ENCODE results near the gene NTN3. TPM values are rescaled to one million over a fixed set of nuclear protein-coding genes. Genes with fewer than 3 reads are reported as not detected.

Gene NTN3
- total RNA-seq, 2 experiments from 2014 or later: 0.10 TPM; not detected in 1

GRCh38 chr16:2500918-2501750, 30.0 kb downstream of the NTN3 start:
- H3K27me3 Mint-ChIP-seq (ENCODE audit: low read depth): no peaks in the 10 kb centered on the region
- DNase-seq (peak; percentile 85), ATAC-seq (peak; percentile 94)
- ChIA-PET POLR2A (interaction anchor here (1.4 kb wide), 2 partner anchors 12 to 41 kb away, joined by 3 to 5 read pairs; partner anchors contain the start of genes ATP6V0C and TEDC2), CTCF (interaction anchor here (0.9 to 3.4 kb wide), 20 partner anchors 9 to 306 kb away, joined by 3 to 27 read pairs (median 5); partner anchors contain the start of genes AMDHD2, ATP6V0C, ECI1 and TBC1D24)
- H3K4me3 Mint-ChIP-seq: no peak overlapping the region
- H3K36me3 Mint-ChIP-seq (ENCODE audit: low read depth): peaks cover 7% of the 10 kb centered on the region
- H3K9me3 Mint-ChIP-seq (ENCODE audit: insufficient read depth): no peaks in the 10 kb centered on the region
- no peaks in the 10 kb centered on the region for H3K4me1 Mint-ChIP-seq (ENCODE audit: low read depth)
- H3K27ac Mint-ChIP-seq: no peak overlapping the region

DNA sequence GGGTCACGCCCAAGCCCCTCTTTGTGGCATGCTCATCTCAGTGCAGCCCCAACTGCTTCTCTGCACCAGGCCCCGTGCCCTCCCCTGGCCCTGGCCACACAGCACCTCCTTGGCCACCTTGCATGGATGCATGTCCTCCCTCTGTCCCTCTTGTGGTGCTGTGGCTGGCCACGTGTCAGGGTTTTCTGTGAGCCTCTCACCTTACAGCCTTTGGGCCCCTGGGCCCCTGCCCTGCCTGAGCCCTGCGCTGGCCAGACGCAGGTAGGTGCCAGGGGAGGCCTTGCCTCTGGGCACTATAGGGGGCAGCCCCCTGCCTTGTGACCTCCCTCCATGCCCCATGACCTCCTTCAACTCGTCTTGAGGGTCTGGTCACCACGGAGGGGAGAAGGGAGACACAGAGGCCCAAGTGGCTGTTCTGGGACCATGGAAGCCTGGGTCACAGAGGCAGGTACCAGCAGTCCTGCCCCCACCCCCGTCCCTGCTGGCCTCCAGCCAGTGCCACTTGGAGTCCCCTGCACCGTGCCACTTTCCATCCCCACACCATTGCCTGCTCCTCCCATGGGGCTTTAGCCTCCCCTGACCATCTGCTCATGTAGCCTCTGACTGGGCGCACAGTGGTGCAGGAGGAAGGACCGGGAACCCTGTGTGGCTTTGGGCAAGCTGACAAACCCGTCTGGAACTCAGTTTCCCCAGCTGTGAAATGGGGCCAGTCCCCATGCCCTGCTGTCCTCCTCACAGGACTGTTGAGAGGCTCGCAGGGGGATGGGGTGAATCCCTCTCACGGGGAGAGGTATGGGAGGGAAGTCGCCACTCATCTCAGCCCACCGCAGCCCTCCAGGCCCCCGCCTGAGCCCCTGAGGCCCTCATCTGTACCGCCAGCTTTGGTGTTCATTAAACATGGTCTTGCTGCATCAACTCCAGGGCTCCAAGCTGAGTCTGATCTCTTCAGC, 31.1 kb downstream of the NTN3 start:
- Mint-ChIP-seq H3K27me3 (ENCODE audit: low read depth) (no peaks in the 10 kb centered on the region), H3K27ac (no peak overlapping the region), H3K36me3 (ENCODE audit: low read depth) (peaks cover 4% of the 10 kb centered on the region), H3K4me1 (ENCODE audit: low read depth) (peaks cover 3% of the 10 kb centered on the region), H3K4me3 (no peak overlapping the region), H3K9me3 (ENCODE audit: insufficient read depth) (no peaks in the 10 kb centered on the region)
- CTCF ChIA-PET: interaction anchor here (0.9 to 3.4 kb wide), 18 partner anchors 8 to 307 kb away, joined by 3 to 27 read pairs (median 5); partner anchors contain the start of genes AMDHD2, ATP6V0C, ECI1 and TBC1D24
- POLR2A ChIA-PET: interaction anchor here (1.4 kb wide), 1 partner anchor 42 kb away, joined by 3 read pairs; the partner anchor contains the start of gene TEDC2
- no peak for DNase-seq
- no peak for ATAC-seq

DNA sequence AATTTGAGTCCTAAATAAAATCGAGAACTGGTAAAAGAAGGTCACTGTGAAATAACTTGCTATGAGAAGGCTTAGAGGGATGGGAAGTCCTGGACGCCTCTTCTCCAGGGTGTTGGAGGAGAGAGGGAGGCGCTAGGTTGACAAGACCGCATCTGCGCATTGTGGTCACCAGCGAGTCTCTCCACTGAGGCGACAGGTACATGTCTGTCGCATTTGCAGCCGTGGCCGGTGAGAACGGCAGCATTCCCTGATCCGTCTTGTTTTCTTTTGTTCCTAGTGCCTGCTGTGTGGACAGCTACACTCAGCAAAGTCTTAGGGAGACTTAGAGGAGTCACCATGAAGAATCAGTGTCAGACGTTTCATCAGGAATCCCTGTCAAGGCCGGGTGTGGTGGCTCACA, 34.6 kb downstream of the NTN3 start:
- Mint-ChIP-seq H3K36me3 (ENCODE audit: low read depth) (no peaks in the 10 kb centered on the region), H3K4me1 (ENCODE audit: low read depth) (peaks cover 18% of the 10 kb centered on the region), H3K27ac (no peak overlapping the region), H3K9me3 (ENCODE audit: insufficient read depth) (no peaks in the 10 kb centered on the region), H3K27me3 (ENCODE audit: low read depth) (no peaks in the 10 kb centered on the region), H3K4me3 (no peak overlapping the region)
- CTCF ChIA-PET: no interaction called here
- no peak for DNase-seq
- POLR2A ChIA-PET: no interaction called here
- ATAC-seq: no peak

GRCh38 chr16:2507052-2507659, 36.1 kb downstream of the NTN3 start:
- POLR2A ChIA-PET: interaction anchor here (0.6 kb wide), 1 partner anchor 11 kb away, joined by 3 read pairs; no protein-coding TSS in a partner anchor
- Mint-ChIP-seq H3K4me1 (ENCODE audit: low read depth) (peaks cover 20% of the 10 kb centered on the region), H3K27ac (peak overlapping the region; percentile 46), H3K4me3 (no peak overlapping the region), H3K27me3 (ENCODE audit: low read depth) (peaks cover 3% of the 10 kb centered on the region), H3K36me3 (ENCODE audit: low read depth) (no peaks in the 10 kb centered on the region), H3K9me3 (ENCODE audit: insufficient read depth) (no peaks in the 10 kb centered on the region)
- DNase-seq (no peak), ATAC-seq (peak; percentile 51)
- CTCF ChIA-PET: no interaction called here

DNA sequence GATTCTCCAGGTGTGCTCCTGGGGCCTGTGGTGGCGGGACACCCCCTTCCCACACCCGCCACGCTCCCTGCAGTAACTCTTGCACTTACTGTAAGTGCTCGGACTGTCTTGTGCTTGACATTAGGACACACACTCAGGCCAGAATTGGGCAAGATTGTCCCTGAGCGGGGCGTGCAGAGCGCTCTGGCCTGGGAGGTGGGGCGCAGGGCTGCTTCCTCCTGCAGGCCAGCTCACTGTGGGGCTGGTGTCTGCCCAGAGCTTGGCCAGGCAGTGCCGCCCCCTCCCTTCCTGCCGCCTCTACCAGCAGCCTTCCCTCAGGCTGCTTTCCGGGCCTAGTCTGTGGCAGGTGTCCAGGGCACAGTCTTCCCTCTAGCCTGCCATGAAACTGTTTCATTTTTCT, 36.6 kb downstream of the NTN3 start:
- no peak overlapping the region for H3K4me3 Mint-ChIP-seq
- DNase-seq (no peak), ATAC-seq (no peak)
- H3K4me1 Mint-ChIP-seq (ENCODE audit: low read depth): peaks cover 24% of the 10 kb centered on the region
- no peaks in the 10 kb centered on the region for H3K9me3 Mint-ChIP-seq (ENCODE audit: insufficient read depth)
- CTCF ChIA-PET: no interaction called here
- H3K27me3 Mint-ChIP-seq (ENCODE audit: low read depth): peaks cover 3% of the 10 kb centered on the region
- H3K36me3 Mint-ChIP-seq (ENCODE audit: low read depth): no peaks in the 10 kb centered on the region
- POLR2A ChIA-PET: no interaction called here
- H3K27ac Mint-ChIP-seq: no peak overlapping the region

GRCh38 chr16:2508722-2509400, 37.8 kb downstream of the NTN3 start:
- H3K9me3 Mint-ChIP-seq (ENCODE audit: insufficient read depth): no peaks in the 10 kb centered on the region
- peaks cover 1% of the 10 kb centered on the region for H3K36me3 Mint-ChIP-seq (ENCODE audit: low read depth)
- POLR2A ChIA-PET: no interaction called here
- CTCF ChIA-PET: interaction anchor here (1.2 kb wide), 1 partner anchor 7 kb away, joined by 3 read pairs; no protein-coding TSS in a partner anchor
- no peak overlapping the region for H3K27ac Mint-ChIP-seq
- no peak overlapping the region for H3K4me3 Mint-ChIP-seq
- peaks cover 3% of the 10 kb centered on the region for H3K27me3 Mint-ChIP-seq (ENCODE audit: low read depth)
- H3K4me1 Mint-ChIP-seq (ENCODE audit: low read depth): peaks cover 32% of the 10 kb centered on the region
- DNase-seq (no peak), ATAC-seq (no peak)

- no peaks in the 10 kb centered on the region for H3K9me3 Mint-ChIP-seq (ENCODE audit: insufficient read depth)
- DNase-seq (no peak), ATAC-seq (no peak)
- peaks cover 3% of the 10 kb centered on the region for H3K36me3 Mint-ChIP-seq (ENCODE audit: low read depth)
- H3K4me3 Mint-ChIP-seq: no peak overlapping the region
- H3K4me1 Mint-ChIP-seq (ENCODE audit: low read depth): peaks cover 50% of the 10 kb centered on the region
- ChIA-PET POLR2A (no interaction called here), CTCF (interaction anchor here (2.0 kb wide), 1 partner anchor 10 kb away, joined by 6 read pairs; no protein-coding TSS in a partner anchor)
- H3K27ac Mint-ChIP-seq: no peak overlapping the region
- peaks cover 3% of the 10 kb centered on the region for H3K27me3 Mint-ChIP-seq (ENCODE audit: low read depth)
Measured at GRCh38 chr16:2511128-2511800, 40.2 kb downstream of the NTN3 start.

GRCh38 chr16:2511996-2512734, 41.1 kb downstream of the NTN3 start:
- H3K4me1 Mint-ChIP-seq (ENCODE audit: low read depth): peaks cover 56% of the 10 kb centered on the region

GRCh38 chr16:2512735-2513404, 41.8 kb downstream of the NTN3 start:
- Mint-ChIP-seq H3K4me3 (peak overlapping the region; percentile 69), H3K36me3 (ENCODE audit: low read depth) (peaks cover 8% of the 10 kb centered on the region), H3K9me3 (ENCODE audit: insufficient read depth) (no peaks in the 10 kb centered on the region), H3K27ac (peak overlapping the region; percentile 92), H3K27me3 (ENCODE audit: low read depth) (peaks cover 3% of the 10 kb centered on the region), H3K4me1 (ENCODE audit: low read depth) (peaks cover 58% of the 10 kb centered on the region)
- ATAC-seq (peak; percentile 3), DNase-seq (peak; percentile 54)
- POLR2A ChIA-PET: interaction anchor here (0.6 to 1.5 kb wide), 6 partner anchors 12 to 232 kb away, joined by 3 to 7 read pairs (median 4); no protein-coding TSS in a partner anchor
- CTCF ChIA-PET: interaction anchor here (1.0 to 2.0 kb wide), 4 partner anchors 12 to 377 kb away, joined by 3 to 7 read pairs (median 4); partner anchors contain the start of gene PKD1

More at GRCh38 chr16:2511996-2512734, 41.1 kb downstream of the NTN3 start:
- ATAC-seq (no peak), DNase-seq (no peak)
- H3K27me3 Mint-ChIP-seq (ENCODE audit: low read depth): peaks cover 3% of the 10 kb centered on the region
- peak overlapping the region; percentile 69 for H3K4me3 Mint-ChIP-seq
- no peaks in the 10 kb centered on the region for H3K9me3 Mint-ChIP-seq (ENCODE audit: insufficient read depth)
- peak overlapping the region; percentile 92 for H3K27ac Mint-ChIP-seq
- POLR2A ChIA-PET: interaction anchor here (1.2 kb wide), 1 partner anchor 18 kb away, joined by 4 read pairs; no protein-coding TSS in a partner anchor
- CTCF ChIA-PET: interaction anchor here (1.0 to 2.0 kb wide), 3 partner anchors 11 to 376 kb away, joined by 3 to 6 read pairs (median 3); partner anchors contain the start of gene PKD1
- H3K36me3 Mint-ChIP-seq (ENCODE audit: low read depth): peaks cover 8% of the 10 kb centered on the region

Data from activated CD8-positive, alpha-beta T cell treated with anti-CD3 and anti-CD28 coated beads, Interleukin-2, amount 10 ng/mL, durations not matched to agents 7 days and 5 days (primary cell).